Neural cell (in vitro differentiated cells): ENCODE measurements around the gene TYMP. TPM values are rescaled to one million over a fixed set of nuclear protein-coding genes. Genes with fewer than 3 reads are reported as not detected.

Source experiments
- H2AFZ ChIP-seq: fragments of 200-600, 300-800 bp; sonication (generic), shearing (Covaris generic); 2 replicates; pipeline ENCODE4 v1.6.0; 2014; ENCODE audit warnings: low read depth, mild to moderate bottlenecking, antibody characterized with exemption, low read length, moderate library complexity
- H3F3A ChIP-seq: fragments of 200-600 bp; shearing (Covaris generic); 2 replicates; pipeline ENCODE4 v1.6.1; 2016; ENCODE audit warnings: mild to moderate bottlenecking, moderate library complexity, mixed read lengths, antibody characterized with exemption, low read length; ENCODE audit not compliant: insufficient read depth, poor library complexity, severe bottlenecking
- H3K27ac ChIP-seq: fragments of 200-600, 300-800 bp; sonication (generic), shearing (Covaris generic); 2 replicates; pipeline ENCODE4 v1.5.1; 2014; ENCODE audit warnings: mild to moderate bottlenecking, low read length, moderate library complexity
- H3K27me3 ChIP-seq: fragments of 300-800, 200-600 bp; sonication (generic), shearing (Covaris generic); 2 replicates; pipeline ENCODE4 v1.6.0; 2014; ENCODE audit warnings: mild to moderate bottlenecking, low read depth, low read length, moderate library complexity; ENCODE audit not compliant: insufficient read depth
- H3K36me3 ChIP-seq: fragments of 300-800, 200-600 bp; sonication (generic), shearing (Covaris generic); 2 replicates; pipeline ENCODE4 v1.5.1; 2014; ENCODE audit warnings: mild to moderate bottlenecking, antibody characterized with exemption, low read length, moderate library complexity; ENCODE audit not compliant: insufficient read depth
- H3K4me2 ChIP-seq: fragments of 300-800, 200-600 bp; sonication (generic), shearing (Covaris generic); 2 replicates; pipeline ENCODE4 v1.6.0; 2014; ENCODE audit warnings: mild to moderate bottlenecking, low read length
- H3K4me3 ChIP-seq: fragments of 300-800, 200-600 bp; sonication (generic), shearing (Covaris generic); 2 replicates; pipeline ENCODE4 v1.5.1; 2014; ENCODE audit warnings: mild to moderate bottlenecking, low read length, moderate library complexity
- H3K79me2 ChIP-seq: fragments of 200-600 bp; shearing (Covaris generic); replicated peaks from 2 replicates; pipeline ENCODE4 v1.6.0; 2014; ENCODE audit warnings: mild to moderate bottlenecking, low read length, moderate library complexity; ENCODE audit not compliant: insufficient read depth
- H3K9ac ChIP-seq: fragments of 300-800, 200-600 bp; sonication (generic), shearing (Covaris generic); 2 replicates; pipeline ENCODE4 v1.6.1; 2016; ENCODE audit warnings: mild to moderate bottlenecking, low read length, mixed read lengths
- H3K9me2 ChIP-seq: fragments of 200-600 bp; shearing (Covaris generic); 2 replicates; pipeline ENCODE4 v1.6.1; 2016; ENCODE audit warnings: mild to moderate bottlenecking, low read length, mixed read lengths; ENCODE audit not compliant: insufficient read depth
- H3K9me3 ChIP-seq: fragments of 200-600, 300-800 bp; sonication (generic), shearing (Covaris generic); 2 replicates; pipeline ENCODE4 v1.6.1; 2016; ENCODE audit warnings: mild to moderate bottlenecking, mixed run types, low read length, moderate library complexity, mixed read lengths
- H4K20me1 ChIP-seq: fragments of 200-600 bp; shearing (Covaris generic); 2 replicates; pipeline ENCODE4 v1.6.1; 2016; ENCODE audit warnings: mild to moderate bottlenecking, mixed run types; ENCODE audit not compliant: insufficient read depth
- CTCF ChIP-seq: fragments of 450-650 bp; IDR thresholded peaks from 2 replicates; pipeline ENCODE4 v1.5.1; 2014; ENCODE audit warnings: antibody characterized with exemption, mild to moderate bottlenecking, moderate library complexity; ENCODE audit not compliant: poor library complexity, severe bottlenecking
- EP300 ChIP-seq: fragments of 450-650 bp; conservative IDR thresholded peaks from 2 replicates; pipeline ENCODE4 v1.6.1; 2014; ENCODE audit warnings: antibody characterized with exemption, mild to moderate bottlenecking, moderate library complexity; ENCODE audit not compliant: poor library complexity, severe bottlenecking
- EZH2 ChIP-seq: fragments of 200-600, 300-800 bp; shearing (Covaris generic), sonication (generic); IDR thresholded peaks from 2 replicates; pipeline ENCODE4 v1.6.1; 2014; ENCODE audit warnings: antibody characterized with exemption, low read length, borderline replicate concordance, mild to moderate bottlenecking; ENCODE audit not compliant: insufficient read depth, poor library complexity, severe bottlenecking
- MXI1 ChIP-seq: fragments of 450-650 bp; conservative IDR thresholded peaks from 2 replicates; pipeline ENCODE4 v1.6.1; 2014; ENCODE audit warnings: antibody characterized with exemption, mild to moderate bottlenecking; ENCODE audit not compliant: poor library complexity, severe bottlenecking
- POLR2AphosphoS5 ChIP-seq: IDR thresholded peaks from 2 replicates; pipeline ENCODE4 v1.6.1; 2012
- RAD21 ChIP-seq: fragments of 450-650 bp; conservative IDR thresholded peaks from 2 replicates; pipeline ENCODE4 v1.6.1; 2014; ENCODE audit warnings: antibody characterized with exemption, mild to moderate bottlenecking, moderate library complexity
- REST ChIP-seq: IDR thresholded peaks from 2 replicates; pipeline ENCODE4 v1.6.1; 2012; ENCODE audit warnings: borderline replicate concordance
- SMC3 ChIP-seq: fragments of 450-650 bp; conservative IDR thresholded peaks from 2 replicates; pipeline ENCODE4 v1.6.1; 2014; ENCODE audit warnings: antibody characterized with exemption, mild to moderate bottlenecking, moderate library complexity; ENCODE audit not compliant: poor library complexity
- TAF1 ChIP-seq: IDR thresholded peaks from 2 replicates; pipeline ENCODE4 v1.6.1; 2012; ENCODE audit warnings: low read depth
- polyA plus RNA-seq: library from polyadenylated mRNA; depleted of rRNA; stranded (reverse); fragments of >200 nt; gene quantifications from 2 replicates; pipeline ENCODE4 v1.2.3, GENCODE V29; 2014

TYMP gene
- polyA plus RNA-seq, 1 donor from 2014 or later, result 0.87 TPM

DNA sequence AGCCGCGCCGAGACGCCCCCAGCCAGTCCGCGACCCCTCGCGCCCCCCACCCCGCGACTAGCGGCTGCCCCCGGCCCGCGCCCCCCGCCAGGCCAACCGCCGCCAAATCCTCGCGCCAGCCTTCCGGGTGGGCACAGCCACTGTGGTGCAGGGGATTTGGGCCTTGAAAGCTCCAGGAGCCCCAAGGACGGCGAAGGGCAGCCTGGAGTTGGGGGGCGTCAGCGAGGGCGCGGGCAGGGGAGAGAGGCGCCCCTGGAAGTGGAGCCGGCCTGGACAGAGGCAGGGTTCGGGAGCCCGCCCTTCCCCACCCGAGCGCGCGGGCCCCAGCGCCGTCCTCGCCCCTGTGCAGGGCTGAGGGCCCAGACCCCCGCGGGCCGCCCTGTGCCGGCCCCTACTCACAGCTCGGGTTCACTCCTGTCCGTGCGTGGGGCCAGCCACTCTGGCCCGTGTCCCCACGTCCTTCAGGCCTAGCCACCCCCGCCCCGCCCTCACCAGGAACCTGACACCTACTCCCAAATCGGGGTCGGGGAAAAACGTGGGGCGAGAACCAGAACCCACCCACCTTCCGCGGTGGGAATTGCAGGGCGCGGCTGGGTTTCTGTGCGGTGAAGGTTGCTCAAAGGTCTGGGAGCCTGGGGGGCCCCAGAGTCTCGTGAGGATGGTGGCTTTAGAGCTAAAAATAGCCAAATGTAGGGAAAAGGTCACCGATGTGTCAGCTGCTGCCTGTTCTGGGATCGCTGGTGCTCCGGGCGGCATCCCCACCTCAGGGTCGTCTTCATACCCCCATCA, 48.4 kb upstream of the TYMP start, which contains the start of gene CPT1B:
Gene CPT1B, minus strand, starts transcription at position 441 of the 789 bp plus-strand sequence. CDS start 512 bp downstream, outside the sequence.
- Histone ChIP-seq H4K20me1 (no peaks in the 10 kb centered on the region), H3K27ac (no peak within 1 kb of the TSS), H3K36me3 (no peaks in the 10 kb centered on the region), H3K4me3 (no peak within 1 kb of the TSS), H3K9ac (no peak within 1 kb of the TSS), H2AFZ (no peak within 1 kb of the TSS), H3F3A (no peaks in the 10 kb centered on the region), H3K79me2 (peaks cover 9% of the 10 kb centered on the region), H3K4me2 (no peak within 1 kb of the TSS), H3K9me3 (no peaks in the 10 kb centered on the region), H3K27me3 (no peaks in the 10 kb centered on the region), H3K9me2 (no peaks in the 10 kb centered on the region)
- TF ChIP-seq EP300, result no peak
- TF ChIP-seq RAD21, result no peak
- no peak for TF ChIP-seq SMC3
- no peak for TF ChIP-seq REST

GRCh38 chr22:50577697-50577986, 47.8 kb upstream of the TYMP start:
- no peak overlapping the region for H2AFZ ChIP-seq
- no peak for TF ChIP-seq EZH2
- no peak for TF ChIP-seq REST
- no peak for TF ChIP-seq RAD21
- TF ChIP-seq TAF1, result no peak
- no peak for TF ChIP-seq MXI1
- TF ChIP-seq SMC3, result no peak
- no peak for TF ChIP-seq POLR2AphosphoS5
- TF ChIP-seq EP300, result no peak
- no peak for TF ChIP-seq CTCF
- H3K4me3 ChIP-seq, result no peak overlapping the region
- H3K9ac ChIP-seq, result no peak overlapping the region
- H3K36me3 ChIP-seq, result no peaks in the 10 kb centered on the region
- H3F3A ChIP-seq, result no peaks in the 10 kb centered on the region
- H3K9me2 ChIP-seq, result no peaks in the 10 kb centered on the region
- H3K4me2 ChIP-seq, result no peak overlapping the region
- no peaks in the 10 kb centered on the region for H3K9me3 ChIP-seq
- peaks cover 9% of the 10 kb centered on the region for H3K79me2 ChIP-seq
- H3K27ac ChIP-seq, result no peak overlapping the region
- H4K20me1 ChIP-seq, result no peaks in the 10 kb centered on the region
- H3K27me3 ChIP-seq, result no peaks in the 10 kb centered on the region
